ENCODE data around the gene CTDNEP1. TPM values are rescaled to one million over a fixed set of nuclear protein-coding genes. Genes with fewer than 3 reads are reported as not detected.
A peak's percentile ranks its signal among the peaks of the same experiment; 100 is the strongest.

Gene CTDNEP1
- total RNA-seq, result 28.7 and 40.1 TPM in 2 replicates

DNA sequence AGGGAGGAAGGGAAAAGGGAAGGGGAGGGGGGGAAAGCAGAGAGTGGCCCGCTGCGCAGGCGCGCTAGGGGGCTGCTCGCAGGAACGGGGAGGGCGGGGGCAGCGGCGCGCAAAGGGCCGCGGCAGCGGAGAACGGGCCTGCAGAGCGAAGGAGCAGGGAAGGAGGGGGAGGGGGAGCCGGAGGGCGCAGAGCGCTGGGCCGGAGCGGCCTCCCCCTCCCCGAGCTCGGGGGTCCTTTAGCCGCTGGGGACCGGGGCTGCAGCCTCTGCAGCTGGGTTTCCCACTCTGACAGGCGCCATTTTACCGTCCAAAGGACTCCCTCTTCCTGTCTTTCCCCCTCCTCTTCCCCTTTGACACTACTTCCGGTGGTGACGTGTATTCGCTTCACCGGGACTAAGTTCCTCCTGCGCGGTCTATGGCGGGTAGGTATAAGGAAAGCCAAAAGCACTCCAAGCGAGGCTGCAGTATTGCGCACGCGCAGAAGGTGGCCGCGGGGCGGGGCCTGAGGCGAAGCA lies at the start of gene CTDNEP1:
Gene CTDNEP1, minus strand, starts transcription at position 74 of the 515 bp plus-strand sequence. CDS start 438 bp downstream, outside the sequence.

GRCh38 chr17:7294614-7295153 lies 43.1 kb upstream of the CTDNEP1 start, which contains the start of gene YBX2:
Gene YBX2, minus strand, starts transcription at chr17:7294639. Its CDS starts 139 bp downstream, at chr17:7294500.

DNA sequence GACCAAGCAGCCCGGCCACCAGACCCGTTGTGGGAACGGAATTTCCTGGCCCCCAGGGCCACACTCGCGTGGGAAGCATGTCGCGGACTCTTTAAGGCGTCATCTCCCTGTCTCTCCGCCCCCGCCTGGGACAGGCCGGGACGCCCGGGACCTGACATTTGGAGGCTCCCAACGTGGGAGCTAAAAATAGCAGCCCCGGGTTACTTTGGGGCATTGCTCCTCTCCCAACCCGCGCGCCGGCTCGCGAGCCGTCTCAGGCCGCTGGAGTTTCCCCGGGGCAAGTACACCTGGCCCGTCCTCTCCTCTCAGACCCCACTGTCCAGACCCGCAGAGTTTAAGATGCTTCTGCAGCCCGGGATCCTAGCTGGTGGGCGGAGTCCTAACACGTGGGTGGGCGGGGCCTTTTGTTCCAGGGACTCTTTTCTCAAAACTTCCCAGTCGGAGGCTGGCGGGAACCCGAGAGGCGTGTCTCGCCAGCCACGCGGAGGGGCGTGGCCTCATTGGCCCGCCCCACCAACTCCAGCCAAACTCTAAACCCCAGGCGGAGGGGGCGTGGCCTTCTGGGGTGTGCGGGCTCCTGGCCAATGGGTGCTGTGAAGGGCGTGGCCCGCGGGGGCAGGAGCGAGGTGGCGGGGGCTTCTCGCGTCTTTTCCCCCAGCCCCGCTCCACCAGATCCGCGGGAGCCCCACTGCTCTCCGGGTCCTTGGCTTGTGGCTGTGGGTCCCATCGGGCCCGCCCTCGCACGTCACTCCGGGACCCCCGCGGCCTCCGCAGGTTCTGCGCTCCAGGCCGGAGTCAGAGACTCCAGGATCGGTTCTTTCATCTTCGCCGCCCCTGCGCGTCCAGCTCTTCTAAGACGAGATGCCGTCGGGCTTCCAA lies 29.8 kb upstream of the CTDNEP1 start, which contains the start of gene SLC2A4:
Gene SLC2A4, plus strand, starts transcription at position 645 of the 879 bp plus-strand sequence. Its CDS starts 217 bp downstream, at position 862.

DNA sequence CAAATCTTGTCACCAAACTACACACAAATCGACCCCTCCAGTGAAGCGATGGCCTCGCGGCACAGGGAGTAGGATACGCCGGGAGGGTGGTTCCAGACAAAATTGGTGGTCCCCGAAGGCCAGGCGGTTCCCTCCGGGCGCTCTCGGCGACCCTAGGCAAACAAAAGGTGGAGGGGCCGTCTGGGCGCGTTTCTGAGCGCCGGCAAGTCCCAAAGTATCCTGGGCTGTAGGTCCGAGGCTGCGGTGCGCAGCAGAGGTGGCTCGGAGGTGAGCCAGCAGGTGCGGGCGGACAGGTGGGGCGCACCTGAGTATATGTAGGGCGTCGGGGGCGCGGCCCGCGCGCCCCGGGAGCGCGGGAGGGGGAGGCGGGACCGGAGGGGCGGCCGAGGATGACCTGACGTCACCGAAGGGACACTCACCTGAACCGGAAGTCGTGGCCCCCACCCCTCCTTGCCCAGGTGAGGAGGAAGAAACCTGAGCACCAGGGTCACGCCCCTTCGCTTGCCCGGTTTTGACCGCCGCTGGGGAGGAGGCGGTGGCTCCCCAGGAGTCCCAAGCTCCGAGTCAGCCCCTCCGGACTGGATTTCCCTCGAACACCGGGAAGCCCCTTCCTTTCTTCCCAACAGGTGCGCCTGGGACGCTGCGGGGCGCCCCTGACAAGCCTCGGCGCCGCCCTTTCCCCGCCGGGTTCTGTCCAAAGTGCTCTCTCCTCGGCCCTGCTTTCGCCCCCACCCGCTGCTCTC lies 10.8 kb upstream of the CTDNEP1 start, which contains the start of gene CLDN7:
Gene CLDN7, minus strand, starts transcription at position 287 of the 743 bp plus-strand sequence. CDS start 435 bp downstream, outside the sequence.

DNA sequence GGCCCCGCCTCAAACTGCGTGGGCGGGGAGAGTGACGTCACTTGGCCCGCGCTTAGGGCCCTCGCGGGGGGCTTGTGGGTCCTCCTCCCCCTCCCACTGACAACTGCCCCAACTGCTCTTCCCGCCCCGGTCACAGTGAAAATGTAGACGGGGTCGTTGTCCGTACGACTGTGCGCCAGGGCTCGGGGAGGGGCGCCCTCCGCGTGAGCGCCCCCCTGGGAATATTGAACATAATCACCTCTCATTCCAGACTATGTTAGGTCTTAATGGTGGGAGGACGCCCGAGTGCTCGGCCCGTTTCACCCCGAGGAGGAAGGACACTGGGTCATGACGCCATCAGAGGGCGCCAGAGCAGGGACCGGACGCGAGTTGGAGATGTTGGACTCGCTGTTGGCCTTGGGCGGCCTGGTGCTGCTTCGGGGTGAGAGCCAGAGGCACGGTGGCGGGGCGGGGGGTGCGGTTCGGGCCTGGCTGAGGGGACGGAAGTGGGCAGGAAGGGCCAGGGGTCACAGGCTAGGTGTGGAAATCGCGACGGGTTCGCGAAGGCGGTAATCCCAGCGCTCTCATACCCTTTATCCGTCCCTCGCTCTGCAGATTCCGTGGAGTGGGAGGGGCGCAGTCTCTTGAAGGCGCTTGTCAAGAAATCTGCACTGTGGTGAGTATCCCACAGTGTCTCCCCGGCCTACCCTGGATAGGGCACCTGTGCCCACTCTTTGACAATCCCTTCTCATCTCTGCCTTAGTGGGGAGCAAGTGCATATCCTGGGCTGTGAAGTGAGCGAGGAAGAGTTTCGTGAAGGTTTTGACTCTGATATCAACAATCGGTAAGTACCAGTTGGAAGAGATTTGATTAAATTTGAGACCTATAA lies 876 bp upstream of the CTDNEP1 start, which contains the start of gene ELP5:
Gene ELP5, plus strand, starts transcription at position 40 of the 868 bp plus-strand sequence. Its CDS starts 336 bp downstream, at position 376.

DNA sequence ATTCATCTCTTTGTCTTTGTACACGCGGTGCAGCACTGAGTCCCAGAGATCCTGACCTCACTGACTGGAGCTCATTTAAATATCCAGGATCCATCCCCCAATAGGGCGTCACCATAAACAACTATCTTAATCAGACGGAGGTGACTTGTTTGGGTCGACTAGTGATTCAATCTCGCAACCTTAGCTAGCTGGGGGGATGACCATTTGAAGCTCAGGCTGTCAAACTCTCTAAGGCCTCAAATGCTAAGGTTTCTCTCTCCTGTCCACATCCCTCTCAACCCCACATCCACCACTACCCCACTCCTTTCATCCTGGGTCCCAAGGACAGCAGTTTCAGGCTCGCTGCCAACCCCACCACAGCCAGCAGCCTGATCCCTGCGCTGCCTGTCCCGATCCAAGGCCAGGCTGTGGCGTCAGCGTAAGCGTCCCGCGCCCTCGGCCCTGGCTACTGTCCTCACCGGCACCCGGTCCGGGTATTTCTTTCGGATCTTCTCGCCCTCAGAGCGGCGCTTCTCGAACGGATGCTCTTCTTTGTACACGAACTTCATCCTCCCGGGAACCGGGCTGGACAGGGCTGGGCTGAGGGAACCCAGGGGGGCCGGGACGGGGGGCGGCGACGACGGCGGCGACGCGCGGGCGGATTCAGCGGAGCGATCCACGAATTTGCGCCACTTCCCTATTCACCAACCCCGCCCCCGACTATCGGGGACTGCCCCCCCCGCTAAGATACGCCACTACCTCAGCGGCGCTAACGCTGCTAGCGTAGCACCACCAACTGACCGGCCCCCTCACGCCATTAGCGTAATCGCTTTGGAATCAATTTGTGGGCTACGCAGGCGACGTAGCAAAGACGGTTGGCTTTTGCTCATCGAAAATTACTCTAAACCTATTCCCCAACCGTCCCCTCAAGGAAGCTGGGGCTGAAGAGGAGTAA lies 9.5 kb downstream of the CTDNEP1 start, which contains the start of gene GABARAP:
Gene GABARAP, minus strand, starts transcription at position 667 of the 934 bp plus-strand sequence. Its CDS starts 119 bp downstream, at position 548.

DNA sequence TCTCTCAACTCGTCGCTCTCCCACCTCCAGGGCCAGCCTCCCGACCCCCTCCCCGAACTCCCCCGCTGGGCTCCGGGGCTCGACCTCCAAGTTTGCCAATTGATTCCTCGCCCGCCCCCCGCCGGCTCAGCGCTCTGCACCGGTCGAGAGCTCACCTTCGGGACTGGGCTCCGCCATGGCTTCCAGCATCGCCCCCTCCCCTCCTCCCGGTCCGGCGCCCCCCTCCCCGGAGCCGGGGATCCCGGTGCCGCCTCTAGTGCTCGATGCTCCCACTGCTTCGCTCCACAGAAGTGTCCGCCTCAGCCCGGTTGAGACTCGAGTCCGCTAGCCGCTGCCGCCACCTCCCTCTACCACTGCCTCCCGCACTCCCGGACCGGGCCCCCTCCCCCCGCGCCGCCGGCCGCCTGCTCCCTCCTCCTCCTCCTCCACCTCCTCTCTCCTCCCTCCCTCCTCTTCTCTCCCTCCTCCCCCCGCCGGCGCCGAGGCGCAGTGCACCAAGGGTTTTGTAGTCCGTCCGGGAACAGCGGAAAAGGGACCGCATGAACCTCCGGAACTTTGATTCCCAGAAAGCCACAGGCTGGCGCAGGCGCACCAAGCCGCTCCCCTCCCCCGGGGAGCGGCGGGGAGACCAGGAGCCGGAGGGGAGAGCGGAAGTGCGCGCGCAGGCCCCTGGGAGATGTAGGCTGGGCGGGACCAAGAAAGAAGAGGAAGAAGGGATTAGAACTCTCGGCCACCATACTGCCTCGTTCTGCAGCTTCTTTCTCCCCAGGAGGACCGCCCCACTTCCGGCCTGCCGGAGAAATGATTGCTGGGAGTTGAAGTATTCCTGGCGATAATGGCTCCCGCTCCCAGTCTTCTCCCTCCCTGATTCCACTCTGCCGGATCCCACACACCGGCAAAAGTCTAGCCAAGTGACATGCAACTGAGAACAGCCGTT lies 12.2 kb downstream of the CTDNEP1 start, which contains the start of gene PHF23:
Gene PHF23, minus strand, starts transcription at position 367 of the 937 bp plus-strand sequence. Its CDS starts 178 bp downstream, at position 189.

DNA sequence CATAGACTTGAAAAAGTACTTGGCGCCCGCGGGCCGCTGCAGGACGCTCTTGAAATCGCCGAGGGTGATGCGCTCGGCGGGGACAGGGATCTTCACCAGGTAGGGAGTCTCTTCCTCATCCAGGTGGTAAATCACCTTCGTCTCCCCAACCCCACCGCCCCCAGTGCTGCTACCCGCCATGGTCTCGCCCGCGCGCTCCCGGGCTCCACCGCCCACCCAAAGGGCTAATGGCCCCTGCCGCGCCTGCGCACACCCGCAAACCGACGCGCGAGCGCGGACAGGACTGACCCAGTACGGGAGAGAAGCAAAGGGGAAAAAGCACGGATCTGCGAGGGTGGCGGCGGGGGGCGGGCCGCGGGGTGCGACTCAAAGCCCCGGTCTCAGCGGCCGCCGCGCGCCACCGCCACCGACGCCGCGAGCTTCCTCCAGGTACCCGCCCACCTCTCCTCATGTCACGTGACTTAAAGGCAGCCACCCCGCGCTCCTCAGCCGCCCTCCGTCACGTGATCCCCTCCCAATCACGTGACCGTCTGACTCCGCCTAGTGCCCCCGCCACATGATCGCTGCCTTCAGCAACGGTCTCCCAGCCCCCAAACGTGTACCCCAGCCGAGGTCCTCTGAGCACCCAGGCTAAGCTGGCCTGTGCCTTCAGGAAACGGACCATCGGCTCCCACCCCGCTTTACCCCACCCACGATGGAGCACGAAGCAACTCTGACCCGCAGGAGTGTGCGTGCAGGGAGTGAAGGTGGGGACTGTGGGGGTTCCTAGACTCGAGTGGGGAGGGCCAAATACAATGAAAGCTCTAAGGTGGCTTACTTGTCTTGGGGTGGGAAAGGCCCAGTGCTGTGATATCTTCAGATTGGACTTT lies 17.2 kb downstream of the CTDNEP1 start, which contains the start of gene DVL2:
Gene DVL2, minus strand, starts transcription at position 435 of the 869 bp plus-strand sequence. Its CDS starts 255 bp downstream, at position 180.

DNA sequence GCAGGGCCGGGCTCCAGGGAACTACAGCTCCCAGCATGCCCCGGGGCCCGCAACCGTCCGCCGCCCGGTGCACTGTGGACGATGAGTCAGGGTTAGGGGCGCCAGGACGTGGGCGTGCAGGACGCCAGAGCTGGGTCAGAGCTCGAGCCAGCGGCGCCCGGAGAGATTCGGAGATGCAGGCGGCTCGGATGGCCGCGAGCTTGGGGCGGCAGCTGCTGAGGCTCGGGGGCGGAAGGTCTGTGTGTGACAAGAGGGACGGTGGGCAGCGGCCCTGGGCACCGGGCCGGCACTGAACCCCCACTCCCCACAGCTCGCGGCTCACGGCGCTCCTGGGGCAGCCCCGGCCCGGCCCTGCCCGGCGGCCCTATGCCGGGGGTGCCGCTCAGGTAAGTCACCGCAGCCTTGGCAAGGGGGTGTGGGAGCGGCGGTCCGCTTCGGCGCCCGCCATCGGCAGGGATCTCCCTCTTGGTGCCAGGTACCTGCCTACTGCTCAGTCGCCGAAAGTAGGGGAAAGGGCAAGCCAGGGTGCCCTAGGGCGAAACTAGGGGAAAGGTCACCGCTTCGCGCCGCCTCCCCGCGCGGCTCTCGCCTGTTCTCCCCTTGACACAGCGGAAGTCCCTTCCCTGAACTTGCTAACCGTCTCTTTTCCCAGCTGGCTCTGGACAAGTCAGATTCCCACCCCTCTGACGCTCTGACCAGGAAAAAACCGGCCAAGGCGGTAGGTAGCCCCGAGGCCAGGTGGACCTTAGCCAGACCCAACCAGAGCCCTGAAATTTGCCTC lies 31.5 kb downstream of the CTDNEP1 start, which contains the start of the genes ACADVL and DLG4:
Gene ACADVL, plus strand, starts transcription at position 127 of the 781 bp plus-strand sequence. Its CDS starts 47 bp downstream, at position 174.
Gene DLG4, minus strand, starts transcription at position 25 of the 781 bp plus-strand sequence.

Small RNA genes within 50 kb of the gene (small RNA-seq; reads per million reads assigned to genes)
- gene MIR324 (106 reads per million, percentile 99 among the genes with 10 or more reads in this experiment), gene RF00019 (not detected)

Other genes starting within 250 kb of the CTDNEP1 start
- gene RNASEK, start 239.1 kb downstream of the CTDNEP1 start, total RNA-seq, result 31.2 and 47.1 TPM in 2 replicates
- gene BCL6B, start 228.7 kb downstream of the CTDNEP1 start, total RNA-seq, result under 0.01 TPM in 2 replicates
- 0.37 and 0.39 TPM in 2 replicates for gene SLC16A13, start 215.7 kb downstream of the CTDNEP1 start, total RNA-seq
- 0.20 TPM in 1 of 2 replicates, not detected in the other for gene SLC16A11, start 207.6 kb downstream of the CTDNEP1 start, total RNA-seq
- gene CLEC10A, start 171.5 kb downstream of the CTDNEP1 start, total RNA-seq, result not detected in 2 replicates
- gene ASGR2, start 136.9 kb downstream of the CTDNEP1 start, total RNA-seq, result not detected in 2 replicates
- gene ASGR1, start 72.4 kb downstream of the CTDNEP1 start, total RNA-seq, result under 0.01 and 0.39 TPM in 2 replicates
- 7.3 and 11.9 TPM in 2 replicates for gene DLG4, start 31.9 kb downstream of the CTDNEP1 start, total RNA-seq
- 194 and 236 TPM in 2 replicates for gene ACADVL, start 31.8 kb downstream of the CTDNEP1 start, total RNA-seq
- 63.9 and 93.2 TPM in 2 replicates for gene DVL2, start 17.2 kb downstream of the CTDNEP1 start, total RNA-seq
- gene PHF23, start 12.3 kb downstream of the CTDNEP1 start, total RNA-seq, result 36.6 and 37.1 TPM in 2 replicates
- 110 and 194 TPM in 2 replicates for gene GABARAP, start 9.3 kb downstream of the CTDNEP1 start, total RNA-seq
- gene ELP5, start 481 bp upstream of the CTDNEP1 start, total RNA-seq, result 28.9 and 31.2 TPM in 2 replicates
- gene CLDN7, start 10.7 kb upstream of the CTDNEP1 start, total RNA-seq, result 0.98 and 2.9 TPM in 2 replicates
- gene SLC2A4, start 30.0 kb upstream of the CTDNEP1 start, total RNA-seq, result under 0.01 TPM in 1 of 2 replicates, not detected in the other
- not detected in 2 replicates for gene YBX2, start 42.9 kb upstream of the CTDNEP1 start, total RNA-seq
- gene EIF5A, start 55.9 kb upstream of the CTDNEP1 start, total RNA-seq, result 909 and 1,080 TPM in 2 replicates
- 39.9 and 46.7 TPM in 2 replicates for gene GPS2, start 63.6 kb upstream of the CTDNEP1 start, total RNA-seq
- gene NEURL4, start 77.6 kb upstream of the CTDNEP1 start, total RNA-seq, result 14.7 and 21.7 TPM in 2 replicates
- 0.20 and 2.2 TPM in 2 replicates for gene ACAP1, start 84.8 kb upstream of the CTDNEP1 start, total RNA-seq
- 2.6 and 4.1 TPM in 2 replicates for gene KCTD11, start 100.4 kb upstream of the CTDNEP1 start, total RNA-seq
- not detected in 2 replicates for gene TMEM95, start 103.4 kb upstream of the CTDNEP1 start, total RNA-seq
- gene TNK1, start 129.4 kb upstream of the CTDNEP1 start, total RNA-seq, result 0.20 TPM in 1 of 2 replicates, not detected in the other
- gene PLSCR3, start 142.8 kb upstream of the CTDNEP1 start, total RNA-seq, result 22.8 and 26.8 TPM in 2 replicates
- 103 and 132 TPM in 2 replicates for gene TMEM256, start 152.4 kb upstream of the CTDNEP1 start, total RNA-seq
- 2.9 and 4.4 TPM in 2 replicates for gene NLGN2, start 156.1 kb upstream of the CTDNEP1 start, total RNA-seq
- gene SPEM1, start 168.6 kb upstream of the CTDNEP1 start, total RNA-seq, result not detected in 2 replicates
- not detected in 2 replicates for gene SPEM2, start 173.9 kb upstream of the CTDNEP1 start, total RNA-seq
- gene SPEM3, start 177.1 kb upstream of the CTDNEP1 start, total RNA-seq, result not detected in 2 replicates
- 0.98 and 1.1 TPM in 2 replicates for gene TMEM102, start 183.7 kb upstream of the CTDNEP1 start, total RNA-seq
- under 0.01 and 0.37 TPM in 2 replicates for gene FGF11, start 187.8 kb upstream of the CTDNEP1 start, total RNA-seq
- gene CHRNB1, start 193.3 kb upstream of the CTDNEP1 start, total RNA-seq, result 2.0 and 3.7 TPM in 2 replicates
- gene ZBTB4, start 227.9 kb upstream of the CTDNEP1 start, total RNA-seq, result 19.1 and 19.5 TPM in 2 replicates
- gene SLC35G6, start 229.7 kb upstream of the CTDNEP1 start, total RNA-seq, result not detected in 2 replicates
- 81.9 and 112 TPM in 2 replicates for gene POLR2A, start 232.6 kb upstream of the CTDNEP1 start, total RNA-seq